IPS DF 19.7 (cell line): ENCODE measurements around the gene CDK11A.
"Not testable (repeated sequence)": the region's sequence is repeated elsewhere in the genome, so short reads cannot be mapped to it uniquely, and the experiment has no call there.

Experiments
- DNase-seq: peaks from one replicate; pipeline ENCODE4 v3.0.0-alpha.2; 2013; ENCODE audit warnings: low read depth, low spot score

CDK11A gene

GRCh38 chr1:1754051-1754815 lies 30.1 kb upstream of the CDK11A start:
- DNase-seq: no peak

DNA sequence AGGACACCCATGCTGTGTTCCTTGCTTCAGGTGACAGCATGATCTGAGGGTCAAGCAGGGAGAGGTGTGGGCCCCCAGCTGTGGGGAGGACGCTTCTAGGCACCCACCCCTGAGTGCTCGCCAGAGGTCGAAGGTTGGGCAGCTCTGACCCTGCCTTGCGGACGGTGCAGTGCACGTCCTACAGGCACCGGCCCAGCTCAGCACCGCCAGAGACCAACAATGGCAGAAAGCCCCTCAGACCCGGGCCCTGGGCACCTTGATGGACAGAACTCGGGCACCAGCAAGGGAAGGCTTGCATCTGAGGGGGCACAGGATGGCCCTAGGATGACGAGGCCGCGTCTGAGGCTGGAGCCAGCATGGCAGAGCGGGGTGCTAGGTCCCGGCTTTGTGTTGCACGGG lies 29.4 kb upstream of the CDK11A start:
- no peak for DNase-seq

DNA sequence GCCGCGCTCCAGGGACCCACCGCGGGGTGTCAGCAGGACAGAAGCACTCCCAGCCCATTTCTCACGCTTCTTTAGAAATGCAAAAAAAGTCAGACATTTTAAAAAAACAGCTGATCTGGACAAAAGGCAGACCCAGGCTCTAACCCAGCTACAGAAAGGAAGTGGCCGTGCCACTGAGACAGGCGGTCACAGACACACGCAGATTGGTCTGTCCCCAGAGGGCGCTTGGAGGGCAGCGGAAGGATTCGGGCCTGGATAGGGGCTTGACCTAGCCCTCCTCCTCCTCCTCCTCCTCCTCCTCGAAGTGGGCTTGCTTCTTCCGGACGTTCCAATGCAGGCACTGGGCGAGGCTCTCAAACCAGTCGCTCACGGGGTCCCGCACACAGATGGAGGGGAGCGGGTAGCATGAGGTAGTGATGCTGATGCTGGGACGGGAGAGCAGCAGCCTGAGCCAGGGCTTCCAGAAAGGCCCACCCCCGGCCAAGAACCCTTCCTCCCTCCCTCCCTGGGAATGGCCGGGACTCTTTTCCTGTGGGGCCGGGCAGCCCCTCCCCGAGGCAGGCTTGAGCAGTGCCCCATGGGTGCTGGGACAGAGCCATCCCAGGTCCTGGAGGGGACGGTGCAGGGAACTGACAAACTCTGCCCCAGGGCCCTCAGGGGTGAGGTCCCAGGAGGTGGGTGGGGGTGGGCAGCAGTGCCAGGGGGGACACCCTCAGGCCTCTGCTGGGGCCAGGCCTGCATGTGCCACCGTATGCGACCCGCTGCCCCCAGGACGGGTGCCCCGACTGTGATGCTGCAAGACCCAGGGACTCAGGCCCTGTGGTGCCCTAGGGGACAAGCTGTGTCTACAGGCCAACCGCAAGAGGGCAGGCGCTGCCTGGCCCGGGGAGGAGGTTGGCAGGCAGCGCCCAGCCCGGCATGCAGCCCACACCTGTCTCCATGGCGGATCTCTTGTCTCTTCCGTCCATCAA lies 28.8 kb upstream of the CDK11A start:
- no peak for DNase-seq

DNA sequence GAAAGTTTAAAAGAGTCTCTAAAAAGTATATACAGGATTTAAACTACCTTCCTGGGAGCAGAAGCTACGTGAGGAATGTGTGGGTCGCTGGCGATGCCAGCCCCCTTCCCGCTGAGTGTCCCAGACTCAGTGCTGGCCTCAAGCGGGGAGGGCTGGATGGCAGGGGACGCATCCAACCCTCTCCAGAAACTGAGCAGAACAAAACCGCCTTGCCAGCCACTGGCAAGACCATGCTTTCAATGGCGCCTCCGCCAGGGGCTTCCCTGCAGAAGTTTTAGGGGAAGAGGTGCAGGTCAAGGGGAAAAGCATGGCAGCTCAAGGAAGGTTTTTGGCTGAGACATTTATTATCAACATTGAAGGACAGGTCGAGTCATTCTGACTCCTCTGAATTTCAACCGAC lies 28.0 kb upstream of the CDK11A start:
- no peak for DNase-seq

GRCh38 chr1:1749941-1750340 lies 25.8 kb upstream of the CDK11A start:
- not testable (repeated sequence) for DNase-seq

DNA sequence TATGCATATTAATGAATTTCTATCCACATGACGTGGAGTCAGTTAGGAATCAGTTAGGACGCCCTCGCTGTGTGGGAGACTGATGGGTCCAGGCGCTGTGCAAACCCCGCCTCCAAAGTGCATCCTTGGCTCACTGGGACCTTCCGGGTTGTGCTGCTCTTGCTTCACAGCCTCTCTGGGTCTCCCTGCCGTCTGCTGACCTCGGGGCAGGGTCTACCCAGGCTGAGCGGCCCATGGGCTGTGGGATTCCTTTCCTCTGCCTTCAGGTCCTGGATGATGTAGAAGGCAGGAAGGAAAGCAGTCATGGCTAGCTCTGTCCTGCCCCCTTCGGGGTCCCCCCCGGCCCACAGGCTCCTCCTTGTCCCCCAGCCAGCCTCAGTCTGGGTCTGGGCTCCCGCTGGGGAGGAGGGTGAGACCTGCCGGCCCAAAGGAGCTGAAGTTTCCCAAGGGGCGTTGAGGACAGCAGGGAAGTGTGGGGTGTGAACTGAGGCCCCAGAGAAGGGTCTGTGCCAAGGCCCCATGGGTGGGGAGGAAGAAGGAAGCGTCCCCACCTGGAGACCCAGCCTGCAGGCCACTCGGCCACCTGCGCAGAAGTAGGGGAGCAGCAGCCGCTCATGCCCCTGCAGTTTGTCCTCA lies 24.6 kb upstream of the CDK11A start:
- DNase-seq: no peak

GRCh38 chr1:1746566-1746909 lies 22.4 kb upstream of the CDK11A start:
- DNase-seq: not testable (repeated sequence)

GRCh38 chr1:1745651-1746565 lies 21.8 kb upstream of the CDK11A start:
- not testable (repeated sequence) for DNase-seq

DNA sequence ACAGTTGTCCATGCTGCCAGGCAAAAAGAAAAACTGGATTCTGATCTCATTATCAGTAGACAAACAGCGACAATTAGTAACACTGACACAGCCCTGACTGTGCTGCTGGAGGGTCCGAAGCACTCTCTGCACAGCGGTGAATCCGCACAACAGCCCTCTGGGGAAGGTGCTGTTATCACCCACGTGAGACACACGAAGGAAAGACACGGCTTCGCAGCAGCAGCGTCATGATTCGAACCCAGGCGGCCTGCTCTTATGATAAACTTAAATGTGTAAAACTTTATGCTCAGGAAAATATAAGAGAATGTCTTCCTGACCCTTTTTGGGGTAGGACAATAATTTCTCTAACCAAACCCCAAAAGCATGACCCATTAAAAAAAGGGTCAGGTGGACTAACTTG lies 18.4 kb upstream of the CDK11A start:
- DNase-seq: not testable (repeated sequence)

DNA sequence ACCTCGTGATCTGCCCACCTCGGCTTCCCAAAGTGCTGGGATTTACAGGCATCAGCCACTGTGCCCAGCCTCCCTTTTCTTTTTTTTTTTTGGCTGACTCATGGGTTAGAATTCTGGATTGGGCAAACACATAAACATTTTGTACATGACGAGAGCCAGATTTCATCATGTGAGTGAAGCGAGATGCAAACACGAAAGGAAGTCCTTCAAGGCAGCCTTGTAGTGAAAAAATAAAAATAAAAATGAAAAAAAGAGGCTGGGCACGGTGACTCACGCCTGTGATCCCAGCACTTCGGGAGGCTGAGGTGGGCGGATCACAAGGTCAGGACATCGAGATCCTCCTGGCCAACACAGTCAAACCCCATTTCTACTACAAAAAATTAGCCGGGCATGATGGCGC lies 16.9 kb upstream of the CDK11A start:
- DNase-seq: not testable (repeated sequence)

DNA sequence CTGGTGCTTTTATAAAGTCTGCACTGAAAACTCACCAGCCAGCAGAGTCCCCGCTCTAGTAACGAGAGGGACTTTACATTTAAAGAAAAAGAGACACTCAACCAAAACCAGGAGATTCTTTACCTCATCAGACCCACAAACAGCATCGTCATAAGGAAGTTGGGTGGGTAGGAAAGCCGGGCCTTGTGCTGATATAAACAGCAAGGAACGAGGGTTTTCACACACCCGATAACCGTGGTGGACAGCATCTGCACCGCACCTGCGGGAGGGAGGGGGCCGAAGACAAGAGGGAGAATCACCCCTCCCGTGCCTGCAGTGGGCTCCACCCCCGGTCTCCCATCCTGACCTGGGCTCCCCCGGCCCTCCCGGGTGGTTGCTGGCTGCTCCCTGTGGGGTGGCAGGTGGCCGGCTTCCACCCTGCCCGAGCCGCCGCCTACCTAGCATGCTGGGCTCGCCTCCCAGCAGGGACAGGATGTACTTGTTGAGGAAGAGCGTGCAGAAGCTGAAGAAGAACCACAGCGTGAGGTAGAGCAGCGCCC lies 14.7 kb upstream of the CDK11A start:
- DNase-seq: not testable (repeated sequence)

GRCh38 chr1:1737675-1738590 lies 13.8 kb upstream of the CDK11A start:
- DNase-seq: not testable (repeated sequence)

DNA sequence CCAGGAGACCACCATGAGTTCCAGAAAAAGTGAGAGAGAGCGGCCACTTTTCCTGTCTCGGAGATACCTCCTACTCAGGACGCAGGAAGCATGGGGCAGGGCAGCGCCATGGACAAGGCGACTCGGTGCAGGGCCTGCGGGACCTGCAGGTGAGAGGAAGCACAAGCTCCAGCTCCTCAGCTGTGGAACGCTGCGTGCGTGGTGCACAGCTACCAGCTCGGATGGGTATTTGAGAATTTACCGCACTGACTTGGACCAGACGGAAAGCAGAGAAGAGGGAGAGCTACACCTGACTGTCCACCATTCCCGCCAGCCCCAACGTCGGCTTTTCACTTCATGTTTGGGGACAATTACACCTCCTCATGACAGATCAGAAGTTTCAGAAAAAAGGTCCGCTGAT lies 8.2 kb upstream of the CDK11A start:
- no peak for DNase-seq

- no peak for DNase-seq
These were observed 6.7 kb upstream of the CDK11A start for GRCh38 chr1:1730870-1731269.

DNA sequence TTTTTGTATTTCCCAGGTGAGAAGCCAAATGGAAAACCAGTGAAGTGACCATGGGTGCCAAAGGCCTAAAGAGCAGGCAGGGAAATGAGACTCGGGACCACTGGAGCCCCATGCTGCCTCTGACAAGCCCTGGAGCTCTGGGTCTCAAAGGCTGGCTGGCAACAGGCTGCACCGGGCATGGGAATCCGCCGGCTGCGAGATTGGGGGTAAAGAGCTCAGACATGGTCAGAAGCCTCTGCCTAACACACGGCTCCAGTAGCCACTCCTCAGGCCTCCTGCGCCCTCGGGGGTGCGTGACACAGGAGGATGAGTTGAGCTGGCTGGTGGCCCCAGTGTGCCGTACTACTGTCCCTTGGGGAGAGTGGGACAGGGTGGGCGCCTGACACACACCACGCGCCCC lies 6.1 kb upstream of the CDK11A start:
- DNase-seq: not testable (repeated sequence)

- not testable (repeated sequence) for DNase-seq
These were observed 5.1 kb upstream of the CDK11A start for GRCh38 chr1:1729116-1729816.

GRCh38 chr1:1728308-1729005 lies 4.3 kb upstream of the CDK11A start:
- not testable (repeated sequence) for DNase-seq

- not testable (repeated sequence) for DNase-seq
These were observed 3.0 kb upstream of the CDK11A start for GRCh38 chr1:1727131-1727651.
